WTC11 (cell line): ENCODE data around the gene PTPRG.

Experiments used
- CBFB ChIP-seq: sonication (generic); formaldehyde crosslinking; IDR thresholded peaks from 2 replicates; pipeline ENCODE4 v1.8.1; 2022; ENCODE audit warnings: mild to moderate bottlenecking, low read depth, missing genetic modification reagents
- ESRRA ChIP-seq: sonication (generic); formaldehyde crosslinking; IDR thresholded peaks from 2 replicates; pipeline ENCODE4 v1.8.1; 2022; ENCODE audit warnings: mild to moderate bottlenecking, missing genetic modification reagents, borderline replicate concordance
- GABPB1 ChIP-seq: sonication (generic); formaldehyde crosslinking; IDR thresholded peaks from 2 replicates; pipeline ENCODE4 v1.8.1; 2023; ENCODE audit warnings: mild to moderate bottlenecking, missing genetic modification reagents
- JUN ChIP-seq: sonication (generic); formaldehyde crosslinking; IDR thresholded peaks from 2 replicates; pipeline ENCODE4 v1.8.0; 2023; ENCODE audit warnings: mild to moderate bottlenecking, missing genetic modification reagents
- MYBL2 ChIP-seq: sonication (generic); formaldehyde crosslinking; IDR thresholded peaks from 2 replicates; pipeline ENCODE4 v1.8.1; 2023; ENCODE audit warnings: mild to moderate bottlenecking, moderate library complexity, missing genetic modification reagents
- NR2C2 ChIP-seq: sonication (generic); formaldehyde crosslinking; IDR thresholded peaks from 2 replicates; pipeline ENCODE4 v1.8.0; 2022; ENCODE audit warnings: mild to moderate bottlenecking, missing genetic modification reagents
- SMAD3 ChIP-seq: sonication (generic); formaldehyde crosslinking; IDR thresholded peaks from 2 replicates; pipeline ENCODE4 v1.8.0; 2022; ENCODE audit warnings: missing genetic modification reagents, mild to moderate bottlenecking, borderline replicate concordance
- SP1 ChIP-seq: sonication (generic); formaldehyde crosslinking; conservative IDR thresholded peaks from 2 replicates; pipeline ENCODE4 v1.8.1; 2022; ENCODE audit warnings: missing genetic modification reagents
- ZNF416 ChIP-seq: fragments of 250-450 bp; sonication (Bioruptor Pico); IDR thresholded peaks from 2 replicates; pipeline ENCODE4 v1.9.0; 2021; ENCODE audit warnings: mild to moderate bottlenecking, inconsistent platforms
- TF ChIP-seq, protein P1 (sequence below): fragments of 200-600 bp; IDR thresholded peaks from 2 replicates; pipeline ENCODE4 v1.8.0; 2022; ENCODE audit warnings: antibody characterized with exemption
- TF ChIP-seq, protein P2 (sequence below): sonication (generic); formaldehyde crosslinking; IDR thresholded peaks from 2 replicates; pipeline ENCODE4 v1.8.1; 2023; ENCODE audit warnings: mild to moderate bottlenecking, moderate library complexity, missing genetic modification reagents
- TF ChIP-seq, protein P3 (sequence below): sonication (generic); formaldehyde crosslinking; conservative IDR thresholded peaks from 2 replicates; pipeline ENCODE4 v1.8.1; 2022; ENCODE audit warnings: mild to moderate bottlenecking, missing genetic modification reagents
- TF ChIP-seq, protein P4 (sequence below): sonication (generic); formaldehyde crosslinking; IDR thresholded peaks from 2 replicates; pipeline ENCODE4 v1.8.0; 2023; ENCODE audit warnings: missing genetic modification reagents
- TF ChIP-seq, protein P5 (sequence below): sonication (generic); formaldehyde crosslinking; conservative IDR thresholded peaks from 2 replicates; pipeline ENCODE4 v1.8.1; 2023; ENCODE audit warnings: mild to moderate bottlenecking, low read depth, missing genetic modification reagents, moderate library complexity

DNA sequence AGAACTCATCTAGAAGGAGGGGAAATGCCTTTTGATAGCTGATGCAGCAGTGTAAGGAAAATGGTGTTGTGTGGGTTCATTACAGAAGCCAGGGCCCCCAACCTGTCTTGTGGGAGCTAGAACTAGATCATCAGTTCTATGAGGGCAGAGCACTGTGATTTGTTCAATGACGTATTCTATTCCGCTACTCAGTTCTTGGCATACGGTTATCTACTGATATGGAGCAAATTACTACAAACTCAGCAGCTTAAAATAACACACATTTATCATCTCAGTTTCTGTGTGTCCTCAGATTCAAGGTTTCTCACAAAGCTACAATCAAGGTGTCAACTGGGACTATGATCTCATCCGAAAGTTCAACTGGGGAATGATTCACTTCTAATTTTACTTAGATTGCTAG, 561.4 kb downstream of the PTPRG start:
- TF ChIP-seq, protein P1, sequence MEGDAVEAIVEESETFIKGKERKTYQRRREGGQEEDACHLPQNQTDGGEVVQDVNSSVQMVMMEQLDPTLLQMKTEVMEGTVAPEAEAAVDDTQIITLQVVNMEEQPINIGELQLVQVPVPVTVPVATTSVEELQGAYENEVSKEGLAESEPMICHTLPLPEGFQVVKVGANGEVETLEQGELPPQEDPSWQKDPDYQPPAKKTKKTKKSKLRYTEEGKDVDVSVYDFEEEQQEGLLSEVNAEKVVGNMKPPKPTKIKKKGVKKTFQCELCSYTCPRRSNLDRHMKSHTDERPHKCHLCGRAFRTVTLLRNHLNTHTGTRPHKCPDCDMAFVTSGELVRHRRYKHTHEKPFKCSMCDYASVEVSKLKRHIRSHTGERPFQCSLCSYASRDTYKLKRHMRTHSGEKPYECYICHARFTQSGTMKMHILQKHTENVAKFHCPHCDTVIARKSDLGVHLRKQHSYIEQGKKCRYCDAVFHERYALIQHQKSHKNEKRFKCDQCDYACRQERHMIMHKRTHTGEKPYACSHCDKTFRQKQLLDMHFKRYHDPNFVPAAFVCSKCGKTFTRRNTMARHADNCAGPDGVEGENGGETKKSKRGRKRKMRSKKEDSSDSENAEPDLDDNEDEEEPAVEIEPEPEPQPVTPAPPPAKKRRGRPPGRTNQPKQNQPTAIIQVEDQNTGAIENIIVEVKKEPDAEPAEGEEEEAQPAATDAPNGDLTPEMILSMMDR, result no peak
- TF ChIP-seq GABPB1 (CRISPR knock-in tag) (no peak), SMAD3 (CRISPR knock-in tag) (no peak), SP1 (CRISPR knock-in tag) (no peak), ZNF416 (CRISPR knock-in tag) (no peak), MYBL2 (CRISPR knock-in tag) (no peak), ESRRA (CRISPR knock-in tag) (no peak), JUN (CRISPR knock-in tag) (no peak), NR2C2 (CRISPR knock-in tag) (no peak), CBFB (CRISPR knock-in tag) (no peak)
- TF ChIP-seq, protein P2, sequence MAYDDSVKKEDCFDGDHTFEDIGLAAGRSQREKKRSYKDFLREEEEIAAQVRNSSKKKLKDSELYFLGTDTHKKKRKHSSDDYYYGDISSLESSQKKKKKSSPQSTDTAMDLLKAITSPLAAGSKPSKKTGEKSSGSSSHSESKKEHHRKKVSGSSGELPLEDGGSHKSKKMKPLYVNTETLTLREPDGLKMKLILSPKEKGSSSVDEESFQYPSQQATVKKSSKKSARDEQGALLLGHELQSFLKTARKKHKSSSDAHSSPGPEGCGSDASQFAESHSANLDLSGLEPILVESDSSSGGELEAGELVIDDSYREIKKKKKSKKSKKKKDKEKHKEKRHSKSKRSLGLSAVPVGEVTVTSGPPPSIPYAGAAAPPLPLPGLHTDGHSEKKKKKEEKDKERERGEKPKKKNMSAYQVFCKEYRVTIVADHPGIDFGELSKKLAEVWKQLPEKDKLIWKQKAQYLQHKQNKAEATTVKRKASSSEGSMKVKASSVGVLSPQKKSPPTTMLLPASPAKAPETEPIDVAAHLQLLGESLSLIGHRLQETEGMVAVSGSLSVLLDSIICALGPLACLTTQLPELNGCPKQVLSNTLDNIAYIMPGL (CRISPR knock-in tag), result no peak
- TF ChIP-seq, protein P3, sequence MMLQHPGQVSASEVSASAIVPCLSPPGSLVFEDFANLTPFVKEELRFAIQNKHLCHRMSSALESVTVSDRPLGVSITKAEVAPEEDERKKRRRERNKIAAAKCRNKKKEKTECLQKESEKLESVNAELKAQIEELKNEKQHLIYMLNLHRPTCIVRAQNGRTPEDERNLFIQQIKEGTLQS (CRISPR knock-in tag), result no peak
- TF ChIP-seq, protein P4, sequence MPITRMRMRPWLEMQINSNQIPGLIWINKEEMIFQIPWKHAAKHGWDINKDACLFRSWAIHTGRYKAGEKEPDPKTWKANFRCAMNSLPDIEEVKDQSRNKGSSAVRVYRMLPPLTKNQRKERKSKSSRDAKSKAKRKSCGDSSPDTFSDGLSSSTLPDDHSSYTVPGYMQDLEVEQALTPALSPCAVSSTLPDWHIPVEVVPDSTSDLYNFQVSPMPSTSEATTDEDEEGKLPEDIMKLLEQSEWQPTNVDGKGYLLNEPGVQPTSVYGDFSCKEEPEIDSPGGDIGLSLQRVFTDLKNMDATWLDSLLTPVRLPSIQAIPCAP (CRISPR knock-in tag), result no peak
- TF ChIP-seq, protein P5, sequence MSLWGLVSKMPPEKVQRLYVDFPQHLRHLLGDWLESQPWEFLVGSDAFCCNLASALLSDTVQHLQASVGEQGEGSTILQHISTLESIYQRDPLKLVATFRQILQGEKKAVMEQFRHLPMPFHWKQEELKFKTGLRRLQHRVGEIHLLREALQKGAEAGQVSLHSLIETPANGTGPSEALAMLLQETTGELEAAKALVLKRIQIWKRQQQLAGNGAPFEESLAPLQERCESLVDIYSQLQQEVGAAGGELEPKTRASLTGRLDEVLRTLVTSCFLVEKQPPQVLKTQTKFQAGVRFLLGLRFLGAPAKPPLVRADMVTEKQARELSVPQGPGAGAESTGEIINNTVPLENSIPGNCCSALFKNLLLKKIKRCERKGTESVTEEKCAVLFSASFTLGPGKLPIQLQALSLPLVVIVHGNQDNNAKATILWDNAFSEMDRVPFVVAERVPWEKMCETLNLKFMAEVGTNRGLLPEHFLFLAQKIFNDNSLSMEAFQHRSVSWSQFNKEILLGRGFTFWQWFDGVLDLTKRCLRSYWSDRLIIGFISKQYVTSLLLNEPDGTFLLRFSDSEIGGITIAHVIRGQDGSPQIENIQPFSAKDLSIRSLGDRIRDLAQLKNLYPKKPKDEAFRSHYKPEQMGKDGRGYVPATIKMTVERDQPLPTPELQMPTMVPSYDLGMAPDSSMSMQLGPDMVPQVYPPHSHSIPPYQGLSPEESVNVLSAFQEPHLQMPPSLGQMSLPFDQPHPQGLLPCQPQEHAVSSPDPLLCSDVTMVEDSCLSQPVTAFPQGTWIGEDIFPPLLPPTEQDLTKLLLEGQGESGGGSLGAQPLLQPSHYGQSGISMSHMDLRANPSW (CRISPR knock-in tag), result no peak
